Measurements from ENCODE around the gene MPST. TPM values are rescaled to one million over a fixed set of nuclear protein-coding genes. Genes with fewer than 3 reads are reported as not detected.

The MPST gene
- total RNA-seq, 1 donor from 2014 or later: 186 TPM

- no peak for TF ChIP-seq CTCF (IDR thresholded peaks at IDR 0.05; ENCODE audit: insufficient read depth, low read length, poor library complexity, severe bottlenecking)
- Histone ChIP-seq H3K27me3 (ENCODE audit: control insufficient read depth, insufficient read depth, low read length) (no peaks in the 10 kb centered on the region), H3K36me3 (ENCODE audit: control insufficient read depth, insufficient read depth, low read length) (peaks cover 2% of the 10 kb centered on the region), H3K4me3 (ENCODE audit: low read depth, low read length) (no peak overlapping the region)
- no peak for DNase-seq (ENCODE audit: low read depth)
Observed at GRCh38 chr22:37026325-37026724, 6.8 kb downstream of the MPST start.

GRCh38 chr22:37027556-37027955 is 8.0 kb downstream of the MPST start:
- no peak for DNase-seq (ENCODE audit: low read depth)
- Histone ChIP-seq H3K27me3 (ENCODE audit: control insufficient read depth, insufficient read depth, low read length) (no peaks in the 10 kb centered on the region), H3K36me3 (ENCODE audit: control insufficient read depth, insufficient read depth, low read length) (no peaks in the 10 kb centered on the region), H3K4me3 (ENCODE audit: low read depth, low read length) (no peak overlapping the region)
- TF ChIP-seq CTCF (IDR thresholded peaks at IDR 0.05; ENCODE audit: insufficient read depth, low read length, poor library complexity, severe bottlenecking): no peak

- no peak for DNase-seq (ENCODE audit: low read depth)
- no peak for TF ChIP-seq CTCF (IDR thresholded peaks at IDR 0.05; ENCODE audit: insufficient read depth, low read length, poor library complexity, severe bottlenecking)
- H3K36me3 ChIP-seq (ENCODE audit: control insufficient read depth, insufficient read depth, low read length): no peaks in the 10 kb centered on the region
Observed at GRCh38 chr22:37028692-37029674, 9.4 kb downstream of the MPST start.

GRCh38 chr22:37030560-37031281 is 11.2 kb downstream of the MPST start:
- Histone ChIP-seq H3K36me3 (ENCODE audit: control insufficient read depth, insufficient read depth, low read length) (no peaks in the 10 kb centered on the region), H3K4me3 (ENCODE audit: low read depth, low read length) (no peak overlapping the region), H3K27me3 (ENCODE audit: control insufficient read depth, insufficient read depth, low read length) (no peaks in the 10 kb centered on the region)
- peak; percentile 23 for TF ChIP-seq CTCF (IDR thresholded peaks at IDR 0.05; ENCODE audit: insufficient read depth, low read length, poor library complexity, severe bottlenecking)
- no peak for DNase-seq (ENCODE audit: low read depth)

More at GRCh38 chr22:37028692-37029674, 9.4 kb downstream of the MPST start:
- Histone ChIP-seq H3K4me3 (ENCODE audit: low read depth, low read length) (no peak overlapping the region), H3K27me3 (ENCODE audit: control insufficient read depth, insufficient read depth, low read length) (no peaks in the 10 kb centered on the region)

- DNase-seq (ENCODE audit: low read depth): no peak
- Histone ChIP-seq H3K4me3 (ENCODE audit: low read depth, low read length) (no peak overlapping the region), H3K36me3 (ENCODE audit: control insufficient read depth, insufficient read depth, low read length) (no peaks in the 10 kb centered on the region), H3K27me3 (ENCODE audit: control insufficient read depth, insufficient read depth, low read length) (no peaks in the 10 kb centered on the region)
- TF ChIP-seq CTCF (IDR thresholded peaks at IDR 0.05; ENCODE audit: insufficient read depth, low read length, poor library complexity, severe bottlenecking): no peak
Observed at GRCh38 chr22:37032134-37032534, 12.6 kb downstream of the MPST start.
